ENCODE results near the gene MRPL17. TPM values are rescaled to one million over a fixed set of nuclear protein-coding genes. Genes with fewer than 3 reads are reported as not detected.

Gene MRPL17
- total and polyA plus RNA-seq, 4 donors, result 14.0 to 21.8 (median 19.0) TPM

GRCh38 chr11:6705905-6706535 is 22.9 kb upstream of the MRPL17 start:
- Histone ChIP-seq H3K36me3 (ENCODE audit: control insufficient read depth in 4 of 4, insufficient read depth in 3 of 4, low read depth in 1 of 4, low read length in 3 of 4) (no peaks in the 10 kb centered on the region), H3K4me1 (ENCODE audit: control insufficient read depth in 4 of 4, insufficient read depth in 4 of 4, low read length in 3 of 4) (no peaks in the 10 kb centered on the region), H3K9ac (ENCODE audit: low read depth in 1 of 2, low read length in 2 of 2) (no peak overlapping the region), H3K27me3 (ENCODE audit: control insufficient read depth in 4 of 4, insufficient read depth in 4 of 4, low read length in 3 of 4) (no peaks in the 10 kb centered on the region), H3K4me3 (ENCODE audit: low read depth in 1 of 3, low read length in 3 of 3) (no peak overlapping the region), H3K27ac (ENCODE audit: low read depth in 1 of 2, low read length in 2 of 2) (no peak overlapping the region), H3K9me3 (ENCODE audit: control insufficient read depth in 4 of 4, low read length in 3 of 4) (no peaks in the 10 kb centered on the region)
- TF ChIP-seq SP1 (IDR thresholded peaks at IDR 0.05), result no peak
- TF ChIP-seq CTCF (IDR thresholded peaks at IDR 0.05; ENCODE audit: low read depth, low read length, missing input control), result peak; percentile 89
- peak; percentile 82 to 86 for TF ChIP-seq RAD21 (IDR thresholded peaks at IDR 0.05)
- 37% methylated on average over 7 of the region's 7 CpGs for WGBS
- no peak for DNase-seq (ENCODE audit: low spot score)

- H3K4me3 ChIP-seq (ENCODE audit: low read depth in 1 of 3, low read length in 3 of 3), result no peak overlapping the region
- no peak overlapping the region for H3K27ac ChIP-seq (ENCODE audit: low read depth in 1 of 2, low read length in 2 of 2)
- H3K27me3 ChIP-seq (ENCODE audit: control insufficient read depth in 4 of 4, insufficient read depth in 4 of 4, low read length in 3 of 4), result no peaks in the 10 kb centered on the region
- H3K4me1 ChIP-seq (ENCODE audit: control insufficient read depth in 4 of 4, insufficient read depth in 4 of 4, low read length in 3 of 4), result no peaks in the 10 kb centered on the region
- no peaks in the 10 kb centered on the region for H3K9me3 ChIP-seq (ENCODE audit: control insufficient read depth in 4 of 4, low read length in 3 of 4)
- H3K9ac ChIP-seq (ENCODE audit: low read depth in 1 of 2, low read length in 2 of 2), result no peak overlapping the region
- peak; percentile 88 to 92 for TF ChIP-seq RAD21 (IDR thresholded peaks at IDR 0.05)
- TF ChIP-seq FOXA2 (IDR thresholded peaks at IDR 0.05), result no peak
- TF ChIP-seq ZBTB33 (IDR thresholded peaks at IDR 0.05), result no peak
- no peak for TF ChIP-seq EGR1 (IDR thresholded peaks at IDR 0.05; ENCODE audit: low read depth in 2 of 2)
- peak in 1 of 2 donors; percentile 17 for TF ChIP-seq HNF4A (conservative IDR thresholded peaks at IDR 0.05)
- no peak for TF ChIP-seq FOXA1 (IDR thresholded peaks at IDR 0.05)
- TF ChIP-seq ATF3 (IDR thresholded peaks at IDR 0.05), result peak; percentile 40
- no peak for TF ChIP-seq GABPA (IDR thresholded peaks at IDR 0.05 in 1 of 2, conservative IDR thresholded peaks at IDR 0.05 in 1 of 2)
- TF ChIP-seq JUND (IDR thresholded peaks at IDR 0.05), result no peak
- no peak for TF ChIP-seq SP1 (IDR thresholded peaks at IDR 0.05)
- TF ChIP-seq TAF1 (conservative IDR thresholded peaks at IDR 0.05), result no peak
- no peak for TF ChIP-seq HNF4G (IDR thresholded peaks at IDR 0.05)
- TF ChIP-seq CTCF (IDR thresholded peaks at IDR 0.05; ENCODE audit: low read depth, low read length, missing input control), result peak; percentile 74
- no peak for TF ChIP-seq NR2F2 (IDR thresholded peaks at IDR 0.05)
- TF ChIP-seq RXRA (IDR thresholded peaks at IDR 0.05), result no peak
- no peak for TF ChIP-seq YY1 (IDR thresholded peaks at IDR 0.05)
- no peak for TF ChIP-seq REST (IDR thresholded peaks at IDR 0.05)
- TF ChIP-seq MAX (IDR thresholded peaks at IDR 0.05), result no peak
- 75% methylated on average over 2 of the region's 2 CpGs for WGBS
- no peaks in the 10 kb centered on the region for H3K36me3 ChIP-seq (ENCODE audit: control insufficient read depth in 4 of 4, insufficient read depth in 3 of 4, low read depth in 1 of 4, low read length in 3 of 4)
- no peak for DNase-seq (ENCODE audit: low spot score)
Measured at GRCh38 chr11:6703247-6704063, 20.3 kb upstream of the MRPL17 start.

All from liver (tissue), 9 donors.